H9 (cell line): Measurements from ENCODE around the gene ACADM. TPM values are rescaled to one million over a fixed set of nuclear protein-coding genes. Genes with fewer than 3 reads are reported as not detected.
"Not testable (repeated sequence)": the region's sequence is repeated elsewhere in the genome, so short reads cannot be mapped to it uniquely, and the experiment has no call there.

Experiments used
- DNase-seq: peaks from one replicate; pipeline ENCODE4 v3.0.0-alpha.2; 2017
- H2AFZ ChIP-seq: one replicate; pipeline ENCODE4 v1.6.1; 2013; ENCODE audit warnings: mild to moderate bottlenecking, low read length, control low read depth, moderate library complexity
- H2AK5ac ChIP-seq: 2 replicates; pipeline ENCODE4 v1.6.1; 2013; ENCODE audit warnings: low read length, control low read depth, mixed read lengths; ENCODE audit not compliant: insufficient read length
- H2BK120ac ChIP-seq: one replicate; pipeline ENCODE4 v1.6.1; 2013; ENCODE audit warnings: low read depth, mild to moderate bottlenecking, low read length, control low read depth, inconsistent platforms; ENCODE audit not compliant: poor library complexity, severe bottlenecking
- H2BK12ac ChIP-seq: 2 replicates; pipeline ENCODE4 v1.6.1; 2013; ENCODE audit warnings: low read length, control low read depth, mixed read lengths, low read depth; ENCODE audit not compliant: insufficient read length
- H2BK15ac ChIP-seq: 2 replicates; pipeline ENCODE4 v1.6.1; 2013; ENCODE audit warnings: low read depth, low read length, control low read depth
- H2BK20ac ChIP-seq: one replicate; pipeline ENCODE4 v1.6.1; 2013; ENCODE audit warnings: low read depth, mild to moderate bottlenecking, low read length, control low read depth, inconsistent platforms; ENCODE audit not compliant: poor library complexity, severe bottlenecking
- H2BK5ac ChIP-seq: 2 replicates; pipeline ENCODE4 v1.6.1; 2013; ENCODE audit warnings: low read length, control low read depth, mixed read lengths; ENCODE audit not compliant: insufficient read length
- H3K14ac ChIP-seq: 2 replicates; pipeline ENCODE4 v1.6.1; 2013; ENCODE audit warnings: low read length, control low read depth; ENCODE audit not compliant: insufficient read depth
- H3K18ac ChIP-seq: 2 replicates; pipeline ENCODE4 v1.6.1; 2013; ENCODE audit warnings: low read depth, mild to moderate bottlenecking, mixed read lengths, low read length, control low read depth; ENCODE audit not compliant: insufficient read length
- H3K23ac ChIP-seq: 2 replicates; pipeline ENCODE4 v1.6.1; 2013; ENCODE audit warnings: low read length, control low read depth, mixed read lengths, low read depth; ENCODE audit not compliant: insufficient read length
- H3K23me2 ChIP-seq: 2 replicates; pipeline ENCODE4 v1.6.1; 2013; ENCODE audit warnings: low read depth, mild to moderate bottlenecking, mixed read lengths, low read length, control low read depth; ENCODE audit not compliant: insufficient read length, poor library complexity, severe bottlenecking
- H3K27ac ChIP-seq: 2 replicates; pipeline ENCODE4 v1.5.1; 2013; ENCODE audit warnings: low read length, control low read depth, mixed read lengths, low read depth; ENCODE audit not compliant: insufficient read length
- H3K27me3 ChIP-seq: 2 replicates; pipeline ENCODE4 v1.6.1; 2013; ENCODE audit warnings: low read length, control low read depth, inconsistent platforms; ENCODE audit not compliant: insufficient read depth
- H3K4ac ChIP-seq: 2 replicates; pipeline ENCODE4 v1.6.1; 2013; ENCODE audit warnings: low read depth, mild to moderate bottlenecking, control low read depth, inconsistent platforms, low read length, moderate library complexity
- H3K4me1 ChIP-seq: 2 replicates; pipeline ENCODE4 v1.6.1; 2013; ENCODE audit warnings: low read length, control low read depth, inconsistent platforms; ENCODE audit not compliant: insufficient read depth
- H3K4me2 ChIP-seq: 2 replicates; pipeline ENCODE4 v1.6.1; 2013; ENCODE audit warnings: low read length, control low read depth, mixed read lengths; ENCODE audit not compliant: insufficient read length, insufficient read depth
- H3K56ac ChIP-seq: 2 replicates; pipeline ENCODE4 v1.6.1; 2013; ENCODE audit warnings: low read depth, mild to moderate bottlenecking, mixed read lengths, low read length, control low read depth; ENCODE audit not compliant: insufficient read length
- H3K79me1 ChIP-seq: 2 replicates; pipeline ENCODE4 v1.6.1; 2013; ENCODE audit warnings: low read depth, mild to moderate bottlenecking, moderate library complexity, low read length, control low read depth, inconsistent platforms; ENCODE audit not compliant: insufficient read depth, poor library complexity, severe bottlenecking
- H3K79me2 ChIP-seq: 2 replicates; pipeline ENCODE4 v1.6.1; 2013; ENCODE audit warnings: low read length, control low read depth, inconsistent platforms; ENCODE audit not compliant: insufficient read depth
- H3K9ac ChIP-seq: 2 replicates; pipeline ENCODE4 v1.6.1; 2013; ENCODE audit warnings: low read length, control low read depth, mixed read lengths; ENCODE audit not compliant: insufficient read length; ENCODE audit errors: extremely low read depth
- H3K9me3 ChIP-seq: one replicate; pipeline ENCODE4 v1.6.1; 2013; ENCODE audit warnings: low read depth, low read length, inconsistent platforms; ENCODE audit not compliant: control insufficient read depth
- H3T11ph ChIP-seq: one replicate; pipeline ENCODE4 v1.6.1; 2013; ENCODE audit warnings: mild to moderate bottlenecking, low read length, control low read depth, inconsistent platforms
- H4K20me1 ChIP-seq: one replicate; pipeline ENCODE4 v1.6.1; 2013; ENCODE audit not compliant: control insufficient read depth, insufficient read length, insufficient read depth
- H4K5ac ChIP-seq: 2 replicates; pipeline ENCODE4 v1.6.1; 2013; ENCODE audit warnings: low read depth, mild to moderate bottlenecking, mixed read lengths, low read length, control low read depth; ENCODE audit not compliant: insufficient read length
- H4K8ac ChIP-seq: replicated peaks from 2 replicates; pipeline ENCODE4 v1.6.1; 2013; ENCODE audit warnings: low read length, control low read depth, mixed read lengths, low read depth; ENCODE audit not compliant: insufficient read length
- H4K91ac ChIP-seq: 2 replicates; pipeline ENCODE4 v1.6.1; 2013; ENCODE audit warnings: low read depth, mild to moderate bottlenecking, moderate library complexity, mixed read lengths, low read length, control low read depth; ENCODE audit not compliant: insufficient read length
- H3K27ac Mint-ChIP-seq, 3 experiments: 2 replicates in 2 of 3; 3 replicates in 1 of 3; pipeline ENCODE4 v1.8.0; 2020 to 2021; ENCODE audit warnings: mixed read lengths in 3 of 3, mild to moderate bottlenecking in 1 of 3, moderate library complexity in 1 of 3
- H3K27me3 Mint-ChIP-seq: 2 replicates; pipeline ENCODE4 v1.8.0; 2021; ENCODE audit warnings: low read depth, mild to moderate bottlenecking, moderate library complexity, mixed read lengths
- H3K36me3 Mint-ChIP-seq, 3 experiments: 2 replicates in 2 of 3; 3 replicates in 1 of 3; pipeline ENCODE4 v1.8.0; 2020 to 2021; ENCODE audit warnings: low read depth in 3 of 3, mixed read lengths in 3 of 3; ENCODE audit not compliant: insufficient read depth in 1 of 3
- H3K4me1 Mint-ChIP-seq, 2 experiments: 2 replicates each; pipeline ENCODE4 v1.8.0; 2020; ENCODE audit warnings: mixed read lengths in 2 of 2
- H3K4me3 Mint-ChIP-seq, 2 experiments: 2 replicates in 1 of 2; 3 replicates in 1 of 2; pipeline ENCODE4 v1.8.0; 2020 to 2021; ENCODE audit warnings: mild to moderate bottlenecking in 2 of 2, mixed read lengths in 2 of 2, moderate library complexity in 1 of 2
- H3K9me3 Mint-ChIP-seq, 2 experiments: 2 replicates in 1 of 2; 3 replicates in 1 of 2; pipeline ENCODE4 v1.8.0; 2020; ENCODE audit warnings: mild to moderate bottlenecking in 2 of 2, mixed read lengths in 2 of 2, moderate library complexity in 1 of 2
- WGBS: extraction: QIAGEN DNeasy Blood & Tissue Kit; methylation state at CpG from one replicate; pipeline ENCODE4 v1.1.7; 2013; ENCODE audit warnings: missing lambda C conversion rate, low lambda C conversion rate, mixed read lengths; ENCODE audit not compliant: insufficient read length; ENCODE audit errors: extremely low coverage; 5-methylcytosine and 5-hydroxymethylcytosine counted together
- total RNA-seq: library from RNA; stranded (reverse); gene quantifications from 2 replicates; pipeline ENCODE4 v1.2.1, GENCODE V29; 2021

The ACADM gene
- total RNA-seq, 1 experiment from 2014 or later: 51.3 TPM

- H2BK5ac ChIP-seq, H3K27me3 Mint-ChIP-seq, H3K9ac ChIP-seq, H3K79me1 ChIP-seq, H3K4me1 Mint-ChIP-seq, H4K20me1 ChIP-seq, H3K23me2 ChIP-seq, H4K91ac ChIP-seq, H2AFZ ChIP-seq, H3K27ac Mint-ChIP-seq, H3K27me3 ChIP-seq, H3K79me2 ChIP-seq, H3K23ac ChIP-seq, H2BK12ac ChIP-seq, H2BK20ac ChIP-seq, H3K4ac ChIP-seq, DNase-seq, H4K8ac ChIP-seq, H3K4me3 Mint-ChIP-seq, H4K5ac ChIP-seq, H2AK5ac ChIP-seq, H3T11ph ChIP-seq, H2BK120ac ChIP-seq, H3K4me2 ChIP-seq, H3K18ac ChIP-seq, H3K56ac ChIP-seq, H3K9me3 ChIP-seq, H2BK15ac ChIP-seq, H3K27ac ChIP-seq, H3K14ac ChIP-seq, H3K4me1 ChIP-seq: not testable (repeated sequence)
- WGBS: no CpG with 5 or more reads among the region's 4 CpGs
- peaks cover 46 to 60% (median 59%) of the 10 kb centered on the region in 3 experiments for H3K36me3 Mint-ChIP-seq
- peaks cover 39 to 44% of the 10 kb centered on the region in 2 experiments for H3K9me3 Mint-ChIP-seq
Measured at GRCh38 chr1:75758543-75758942, 34.0 kb downstream of the ACADM start.
